HG02884 (cell line): ENCODE results near the gene HOXC4.
A peak's percentile ranks its signal among the peaks of the same experiment; 100 is the strongest.
"Not testable (repeated sequence)": the region's sequence is repeated elsewhere in the genome, so short reads cannot be mapped to it uniquely, and the experiment has no call there.

Experiments used
- ATAC-seq: cut with Tn5 transposase; IDR thresholded peaks from one replicate; pipeline ENCODE4 v1.9.1; 2021; ENCODE audit warnings: mild to moderate bottlenecking, moderate library complexity; ENCODE audit not compliant: unreplicated experiment

HOXC4 gene

DNA sequence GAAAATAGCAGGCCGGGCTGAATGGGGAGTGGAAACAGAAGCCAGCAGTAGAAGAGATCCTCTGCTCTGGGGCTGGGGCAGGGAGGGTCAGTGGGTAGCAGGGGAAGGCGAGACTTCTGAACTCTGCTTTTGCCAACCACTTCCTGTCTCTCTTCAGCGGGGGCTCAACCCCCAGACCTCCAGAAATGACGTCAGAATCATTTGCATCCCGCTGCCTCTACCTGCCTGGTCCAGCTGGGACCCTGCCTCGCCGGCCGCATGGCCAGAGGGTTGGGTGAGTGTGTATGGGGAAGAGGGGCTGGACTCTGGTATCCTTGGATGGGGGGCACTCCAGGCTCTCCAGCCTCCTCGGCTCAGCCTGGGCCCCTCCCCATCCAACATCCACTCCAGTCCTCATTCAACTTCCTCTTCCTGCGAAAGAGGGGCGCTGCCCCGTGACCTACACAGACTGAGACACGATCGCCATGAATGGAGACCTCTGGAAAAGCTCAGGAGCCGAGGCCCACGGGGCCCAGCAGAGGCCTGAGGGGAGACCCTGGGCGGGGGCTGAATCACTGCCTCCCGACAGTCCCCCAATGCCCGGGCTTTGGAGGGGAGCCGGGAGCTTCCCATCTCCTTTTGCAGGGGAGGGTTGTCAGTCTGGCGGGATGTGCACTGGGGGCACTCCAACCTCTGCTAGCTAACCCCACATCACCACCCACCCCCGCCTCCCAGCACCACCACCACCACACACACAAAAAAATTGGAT, 458 bp upstream of the HOXC4 start:
- ATAC-seq: peak; percentile 59

DNA sequence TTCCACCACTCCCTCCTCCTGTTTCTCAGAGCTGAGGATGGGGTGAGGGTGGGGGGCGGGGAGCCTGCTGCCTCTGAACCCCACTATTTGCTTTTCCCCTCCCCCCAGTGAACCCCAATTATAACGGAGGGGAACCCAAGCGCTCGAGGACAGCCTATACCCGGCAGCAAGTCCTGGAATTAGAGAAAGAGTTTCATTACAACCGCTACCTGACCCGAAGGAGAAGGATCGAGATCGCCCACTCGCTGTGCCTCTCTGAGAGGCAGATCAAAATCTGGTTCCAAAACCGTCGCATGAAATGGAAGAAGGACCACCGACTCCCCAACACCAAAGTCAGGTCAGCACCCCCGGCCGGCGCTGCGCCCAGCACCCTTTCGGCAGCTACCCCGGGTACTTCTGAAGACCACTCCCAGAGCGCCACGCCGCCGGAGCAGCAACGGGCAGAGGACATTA, 1.1 kb downstream of the HOXC4 start:
- no peak for ATAC-seq

- ATAC-seq: no peak
These were observed 1.9 kb downstream of the HOXC4 start for GRCh38 chr12:54055552-54055951.

GRCh38 chr12:54056110-54056509, 2.5 kb downstream of the HOXC4 start:
- no peak for ATAC-seq

- ATAC-seq: no peak
These were observed 4.6 kb downstream of the HOXC4 start for GRCh38 chr12:54058128-54058768.

GRCh38 chr12:54059668-54060067, 6.0 kb downstream of the HOXC4 start:
- no peak for ATAC-seq

DNA sequence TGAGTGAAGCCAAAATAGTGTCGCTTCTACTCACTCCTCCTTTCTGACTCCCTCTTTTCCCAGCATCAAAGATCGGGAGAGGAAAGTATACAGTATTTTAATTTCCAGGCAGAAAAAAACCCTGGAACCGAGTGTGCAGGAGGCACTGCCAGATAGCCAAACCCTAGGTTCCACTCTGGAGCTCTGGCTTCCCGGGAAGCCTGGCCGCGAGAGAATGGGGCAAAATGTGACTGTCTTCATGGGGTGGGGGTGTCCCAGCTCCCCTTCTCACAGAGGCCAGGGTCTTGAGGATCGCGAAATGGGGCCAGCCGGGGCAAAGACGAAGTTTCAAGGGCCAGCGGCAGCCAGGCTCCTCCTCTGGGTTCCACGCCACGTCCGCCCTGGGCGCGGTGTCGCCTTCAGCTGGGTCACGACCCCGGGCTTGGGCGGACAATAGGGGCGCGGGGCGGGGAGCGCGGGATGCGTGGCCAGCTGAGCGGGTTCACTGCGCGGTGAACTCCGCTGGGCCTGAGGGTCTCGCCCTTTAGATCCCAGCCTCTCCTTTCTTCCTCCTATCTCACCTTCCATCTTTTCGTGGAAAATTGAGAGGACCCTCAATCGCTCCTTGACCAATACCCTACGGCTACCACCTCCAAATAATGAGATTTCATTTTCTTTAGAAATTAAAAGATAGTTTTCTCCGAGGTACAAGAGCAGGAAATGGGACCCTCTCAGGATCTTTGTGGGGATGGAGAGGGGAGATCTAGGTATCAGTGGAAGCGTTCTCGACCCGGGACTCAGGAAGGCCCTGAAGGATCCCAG, 6.7 kb downstream of the HOXC4 start:
- ATAC-seq: no peak

DNA sequence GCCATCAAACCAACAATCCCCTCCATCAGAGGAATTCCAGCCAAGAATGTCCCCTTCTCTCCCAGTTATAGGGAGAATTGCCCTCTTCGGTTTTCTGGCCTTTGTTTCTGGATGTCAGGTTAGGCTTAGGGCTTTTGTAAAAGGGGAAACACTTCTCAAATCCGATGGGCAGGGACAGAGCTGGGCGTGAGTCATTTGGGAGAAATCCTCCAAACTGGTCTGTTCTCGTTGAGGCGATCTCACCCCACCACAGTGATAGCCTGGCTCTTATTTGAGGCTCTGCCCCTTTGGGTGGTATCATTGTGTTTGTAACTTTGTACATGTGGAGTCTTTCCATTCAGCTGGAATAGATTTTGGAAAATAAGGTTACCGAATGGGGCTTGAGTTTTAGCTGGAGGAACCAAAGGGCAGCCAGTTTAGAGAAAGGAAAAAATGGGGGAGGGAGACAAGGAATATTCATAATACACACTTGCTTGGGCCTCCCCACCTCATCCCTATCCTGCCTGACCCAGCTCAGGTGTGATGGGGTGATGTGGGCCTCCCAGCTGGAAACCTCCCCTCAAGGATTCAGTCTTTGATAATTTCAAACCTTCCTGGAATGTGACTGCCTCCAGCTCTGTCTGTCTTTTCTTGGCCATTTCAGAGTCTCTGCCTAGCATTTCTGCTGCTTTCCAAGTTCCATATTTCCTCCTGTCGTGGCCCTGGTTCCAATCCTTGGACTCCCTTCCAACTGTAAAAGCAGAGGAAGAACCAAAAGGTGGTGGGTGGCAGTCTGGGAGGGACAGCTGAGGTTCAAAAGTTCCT, 7.5 kb downstream of the HOXC4 start:
- ATAC-seq: no peak

DNA sequence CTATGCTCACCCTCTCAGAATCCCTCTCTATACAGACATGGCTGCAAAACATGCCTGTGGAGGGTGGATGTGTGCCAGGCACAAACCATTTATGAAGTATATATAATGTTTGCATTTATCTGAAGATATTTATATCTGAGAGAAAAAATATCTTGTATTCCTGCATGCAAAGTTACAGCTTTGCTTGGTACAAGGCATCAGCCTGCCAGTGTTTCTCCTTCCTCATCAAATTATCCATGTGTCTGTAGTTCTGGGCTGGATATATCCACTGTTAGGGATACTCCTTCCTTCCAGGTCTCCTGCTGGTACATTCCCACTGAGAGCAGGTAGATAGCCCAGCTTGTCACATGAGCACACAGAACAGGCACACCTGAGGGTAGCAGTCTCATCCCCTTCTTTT, 12.0 kb downstream of the HOXC4 start:
- no peak for ATAC-seq

- ATAC-seq: no peak
These were observed 12.8 kb downstream of the HOXC4 start for GRCh38 chr12:54066408-54066807.

- ATAC-seq: no peak
These were observed 14.9 kb downstream of the HOXC4 start for GRCh38 chr12:54068418-54069070.

DNA sequence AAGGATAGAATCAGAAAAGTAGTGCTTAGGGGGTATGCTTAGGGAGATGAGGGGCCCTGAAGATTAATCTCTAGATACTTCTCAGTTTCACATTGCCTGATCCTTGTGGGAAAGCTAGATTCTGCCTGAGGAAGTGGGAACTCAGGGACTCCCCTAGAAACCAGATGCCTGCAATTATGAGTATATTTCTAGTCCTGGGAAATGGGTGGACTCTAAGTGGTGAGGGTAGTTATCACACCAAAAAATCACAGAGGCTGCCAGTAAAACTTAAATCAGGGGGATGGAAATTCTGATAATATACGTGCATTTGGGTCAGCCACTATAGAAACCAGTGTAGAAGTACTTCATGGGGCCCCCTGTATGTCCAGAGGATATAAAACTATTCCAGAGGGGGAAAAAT, 18.3 kb downstream of the HOXC4 start:
- no peak for ATAC-seq

DNA sequence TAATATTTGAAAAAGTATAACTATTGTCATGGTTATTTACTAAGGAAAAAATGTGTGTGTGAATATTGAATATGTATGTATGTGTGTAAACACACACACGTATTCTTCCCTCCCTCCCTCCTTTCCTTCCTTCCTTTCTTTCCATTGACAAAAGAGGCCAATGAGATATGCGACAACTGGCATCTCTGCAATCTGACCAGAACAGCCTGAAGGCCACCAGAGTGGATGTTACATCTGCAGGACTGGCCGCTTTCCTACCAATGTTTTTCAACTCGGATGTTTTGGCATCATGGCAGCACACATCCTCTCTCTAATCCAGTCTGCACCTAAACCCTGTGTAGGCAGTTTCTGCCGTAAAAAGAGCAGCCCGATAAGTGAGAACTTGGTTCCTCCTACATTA, 20.7 kb downstream of the HOXC4 start:
- ATAC-seq: no peak

GRCh38 chr12:54075409-54075808, 21.8 kb downstream of the HOXC4 start:
- no peak for ATAC-seq

GRCh38 chr12:54075974-54076373, 22.3 kb downstream of the HOXC4 start:
- no peak for ATAC-seq

DNA sequence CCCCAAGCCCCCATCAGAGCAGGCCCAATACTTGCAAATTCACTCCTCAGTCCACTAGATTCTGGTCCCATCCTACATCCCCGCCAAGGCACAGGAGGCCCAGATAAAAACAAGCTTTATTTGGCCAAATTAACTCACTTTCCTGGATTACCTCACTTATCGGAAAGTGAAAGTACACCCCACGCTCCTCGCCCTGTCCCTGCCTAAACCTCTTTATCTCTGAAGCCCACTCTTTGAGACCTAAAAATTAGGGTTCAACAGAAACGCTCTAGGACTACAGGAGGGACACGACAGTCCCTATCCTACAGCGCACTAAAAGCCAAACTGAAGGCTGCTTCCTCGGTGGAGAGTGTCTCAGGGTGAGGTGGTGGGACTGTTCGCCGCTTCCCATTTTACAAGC, 24.2 kb downstream of the HOXC4 start:
- not testable (repeated sequence) for ATAC-seq

GRCh38 chr12:54079115-54079514, 25.5 kb downstream of the HOXC4 start:
- not testable (repeated sequence) for ATAC-seq

GRCh38 chr12:54080008-54080924, 26.6 kb downstream of the HOXC4 start:
- ATAC-seq: not testable (repeated sequence)

DNA sequence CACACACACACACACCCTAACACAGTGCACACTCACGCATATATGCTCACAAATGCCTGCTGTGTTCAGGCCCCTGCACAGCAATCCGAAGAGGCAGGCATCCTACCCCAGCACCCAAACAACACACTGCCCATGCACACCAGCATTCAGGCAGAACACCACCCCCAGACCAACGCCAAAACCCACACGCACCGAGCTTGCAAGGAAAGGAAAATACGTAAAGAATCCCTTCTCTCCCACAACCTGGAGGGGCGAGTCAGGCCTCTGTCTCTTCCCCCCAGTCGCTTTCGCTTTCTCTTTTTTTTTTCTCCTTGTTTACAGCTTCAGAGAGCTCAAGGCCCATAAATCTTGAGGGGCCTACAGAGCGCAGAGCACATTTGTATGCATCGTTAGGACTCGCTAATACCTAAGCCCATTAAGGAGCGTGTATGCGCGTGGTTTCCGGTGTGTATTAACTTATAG, 27.4 kb downstream of the HOXC4 start:
- not testable (repeated sequence) for ATAC-seq
